ENCODE measurements around the gene DNAH9.

Gene DNAH9

GRCh38 chr17:11637796-11638195, 39.5 kb downstream of the DNAH9 start:
- no peaks in the 10 kb centered on the region for H3K36me3 ChIP-seq (ENCODE audit: control insufficient read depth, insufficient read depth, low read length)
- H3K4me3 ChIP-seq (ENCODE audit: extremely low read depth, insufficient read depth, low read length, poor library complexity, severe bottlenecking): no peak overlapping the region
- no peak overlapping the region for H3K27ac ChIP-seq (ENCODE audit: low read depth, low read length, severe bottlenecking)
- no peaks in the 10 kb centered on the region for H3K9me3 ChIP-seq (ENCODE audit: control insufficient read depth, low read length)
- 85 to 89% methylated on average over 5 to 6 of the region's 6 CpGs for WGBS, 2 experiments (ENCODE audit: insufficient coverage in 2 of 2)
- no peaks in the 10 kb centered on the region for H3K4me1 ChIP-seq (ENCODE audit: control insufficient read depth, insufficient read depth, low read length, poor library complexity, severe bottlenecking)

- Histone ChIP-seq H3K27ac (ENCODE audit: low read depth, low read length, severe bottlenecking) (no peak overlapping the region), H3K9me3 (ENCODE audit: control insufficient read depth, low read length) (no peaks in the 10 kb centered on the region), H3K4me3 (ENCODE audit: extremely low read depth, insufficient read depth, low read length, poor library complexity, severe bottlenecking) (no peak overlapping the region), H3K36me3 (ENCODE audit: control insufficient read depth, insufficient read depth, low read length) (no peaks in the 10 kb centered on the region), H3K4me1 (ENCODE audit: control insufficient read depth, insufficient read depth, low read length, poor library complexity, severe bottlenecking) (no peaks in the 10 kb centered on the region)
- WGBS, 2 experiments (ENCODE audit: insufficient coverage in 2 of 2): 88 to 100% methylated on average over 1 of the region's 2 CpGs
Measured at GRCh38 chr17:11638700-11639265, 40.5 kb downstream of the DNAH9 start.

GRCh38 chr17:11639736-11640462, 41.6 kb downstream of the DNAH9 start:
- Histone ChIP-seq H3K27ac (ENCODE audit: low read depth, low read length, severe bottlenecking) (no peak overlapping the region), H3K36me3 (ENCODE audit: control insufficient read depth, insufficient read depth, low read length) (no peaks in the 10 kb centered on the region), H3K4me1 (ENCODE audit: control insufficient read depth, insufficient read depth, low read length, poor library complexity, severe bottlenecking) (no peaks in the 10 kb centered on the region), H3K4me3 (ENCODE audit: extremely low read depth, insufficient read depth, low read length, poor library complexity, severe bottlenecking) (no peak overlapping the region), H3K9me3 (ENCODE audit: control insufficient read depth, low read length) (no peaks in the 10 kb centered on the region)
- 94 to 95% methylated on average over 16 to 18 of the region's 18 CpGs for WGBS, 2 experiments (ENCODE audit: insufficient coverage in 2 of 2)

DNA sequence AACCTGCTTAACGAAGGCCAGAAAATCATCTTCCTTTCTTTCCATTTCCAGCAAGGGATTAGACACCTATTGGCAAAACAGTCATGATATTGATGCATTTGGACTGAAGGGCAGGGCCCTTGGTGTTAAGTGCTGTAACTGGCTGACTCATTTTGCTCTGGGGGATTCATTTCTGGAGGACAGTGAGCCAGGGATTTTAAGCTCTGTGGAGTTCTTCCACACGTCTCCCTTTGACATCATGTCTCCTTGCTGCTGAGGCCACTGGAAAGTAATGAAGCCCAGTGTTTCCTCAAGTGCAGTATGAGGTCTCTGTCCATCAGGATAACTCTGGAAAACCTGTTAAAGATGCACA, 42.2 kb downstream of the DNAH9 start:
- no peaks in the 10 kb centered on the region for H3K4me1 ChIP-seq (ENCODE audit: control insufficient read depth, insufficient read depth, low read length, poor library complexity, severe bottlenecking)
- H3K4me3 ChIP-seq (ENCODE audit: extremely low read depth, insufficient read depth, low read length, poor library complexity, severe bottlenecking): no peak overlapping the region
- WGBS, 2 experiments (ENCODE audit: insufficient coverage in 2 of 2): 74 to 85% methylated on average over 2 of the region's 2 CpGs
- no peak overlapping the region for H3K27ac ChIP-seq (ENCODE audit: low read depth, low read length, severe bottlenecking)
- H3K36me3 ChIP-seq (ENCODE audit: control insufficient read depth, insufficient read depth, low read length): no peaks in the 10 kb centered on the region
- no peaks in the 10 kb centered on the region for H3K9me3 ChIP-seq (ENCODE audit: control insufficient read depth, low read length)

DNA sequence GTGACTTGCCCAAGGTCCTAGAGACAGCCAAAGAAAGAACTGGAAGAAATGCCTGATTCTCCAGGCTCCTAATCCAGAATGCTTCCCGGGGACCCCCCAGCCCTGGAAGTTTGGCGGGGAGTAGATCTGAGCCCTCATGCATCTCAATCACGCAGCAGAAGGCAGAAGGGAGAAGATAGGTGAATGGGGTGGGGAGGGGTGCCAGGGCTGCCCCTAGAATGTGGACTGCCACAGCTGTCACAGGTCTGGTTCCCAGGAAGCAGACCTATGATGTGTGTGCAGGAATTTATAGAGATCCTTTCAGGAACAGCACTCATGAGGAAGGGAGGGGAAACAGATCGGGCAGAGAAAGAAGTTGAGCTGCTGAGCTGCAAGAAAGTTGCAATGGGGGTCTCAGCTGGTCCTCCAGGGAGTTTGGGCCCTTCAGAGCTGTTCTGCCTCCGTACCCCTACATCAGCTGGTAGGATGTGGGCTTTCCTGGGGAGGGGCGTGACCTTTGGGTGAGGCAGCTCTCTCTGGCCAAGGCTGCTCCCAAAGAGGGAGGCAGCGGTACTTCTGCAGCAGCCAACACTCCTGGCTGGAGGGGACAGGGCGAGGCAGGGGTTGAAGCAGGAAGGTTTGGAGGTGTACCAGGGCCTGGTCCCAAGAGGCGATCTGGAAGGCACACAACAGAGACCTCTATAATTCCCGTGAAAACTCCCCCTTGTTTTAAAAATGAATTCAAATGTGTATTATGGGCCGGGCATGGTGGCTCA, 43.4 kb downstream of the DNAH9 start:
- no peak overlapping the region for H3K4me3 ChIP-seq (ENCODE audit: extremely low read depth, insufficient read depth, low read length, poor library complexity, severe bottlenecking)
- WGBS, 2 experiments (ENCODE audit: insufficient coverage in 2 of 2): 86 to 92% methylated on average over 4 to 9 of the region's 11 CpGs
- H3K27ac ChIP-seq (ENCODE audit: low read depth, low read length, severe bottlenecking): no peak overlapping the region
- no peaks in the 10 kb centered on the region for H3K9me3 ChIP-seq (ENCODE audit: control insufficient read depth, low read length)
- no peaks in the 10 kb centered on the region for H3K36me3 ChIP-seq (ENCODE audit: control insufficient read depth, insufficient read depth, low read length)
- H3K4me1 ChIP-seq (ENCODE audit: control insufficient read depth, insufficient read depth, low read length, poor library complexity, severe bottlenecking): no peaks in the 10 kb centered on the region

- Histone ChIP-seq H3K36me3 (ENCODE audit: control insufficient read depth, insufficient read depth, low read length) (no peaks in the 10 kb centered on the region), H3K27ac (ENCODE audit: low read depth, low read length, severe bottlenecking) (no peak overlapping the region), H3K9me3 (ENCODE audit: control insufficient read depth, low read length) (no peaks in the 10 kb centered on the region), H3K4me3 (ENCODE audit: extremely low read depth, insufficient read depth, low read length, poor library complexity, severe bottlenecking) (no peak overlapping the region), H3K4me1 (ENCODE audit: control insufficient read depth, insufficient read depth, low read length, poor library complexity, severe bottlenecking) (no peaks in the 10 kb centered on the region)
- 84 to 86% methylated on average over 3 to 8 of the region's 10 CpGs for WGBS, 2 experiments (ENCODE audit: insufficient coverage in 2 of 2)
Measured at GRCh38 chr17:11642655-11643054, 44.4 kb downstream of the DNAH9 start.

- Histone ChIP-seq H3K4me1 (ENCODE audit: control insufficient read depth, insufficient read depth, low read length, poor library complexity, severe bottlenecking) (no peaks in the 10 kb centered on the region), H3K9me3 (ENCODE audit: control insufficient read depth, low read length) (no peaks in the 10 kb centered on the region), H3K36me3 (ENCODE audit: control insufficient read depth, insufficient read depth, low read length) (no peaks in the 10 kb centered on the region), H3K27ac (ENCODE audit: low read depth, low read length, severe bottlenecking) (no peak overlapping the region), H3K4me3 (ENCODE audit: extremely low read depth, insufficient read depth, low read length, poor library complexity, severe bottlenecking) (no peak overlapping the region)
- WGBS, 2 experiments (ENCODE audit: insufficient coverage in 2 of 2): 73 to 91% methylated on average over 3 to 4 of the region's 7 CpGs
Measured at GRCh38 chr17:11643851-11644250, 45.6 kb downstream of the DNAH9 start.

DNA sequence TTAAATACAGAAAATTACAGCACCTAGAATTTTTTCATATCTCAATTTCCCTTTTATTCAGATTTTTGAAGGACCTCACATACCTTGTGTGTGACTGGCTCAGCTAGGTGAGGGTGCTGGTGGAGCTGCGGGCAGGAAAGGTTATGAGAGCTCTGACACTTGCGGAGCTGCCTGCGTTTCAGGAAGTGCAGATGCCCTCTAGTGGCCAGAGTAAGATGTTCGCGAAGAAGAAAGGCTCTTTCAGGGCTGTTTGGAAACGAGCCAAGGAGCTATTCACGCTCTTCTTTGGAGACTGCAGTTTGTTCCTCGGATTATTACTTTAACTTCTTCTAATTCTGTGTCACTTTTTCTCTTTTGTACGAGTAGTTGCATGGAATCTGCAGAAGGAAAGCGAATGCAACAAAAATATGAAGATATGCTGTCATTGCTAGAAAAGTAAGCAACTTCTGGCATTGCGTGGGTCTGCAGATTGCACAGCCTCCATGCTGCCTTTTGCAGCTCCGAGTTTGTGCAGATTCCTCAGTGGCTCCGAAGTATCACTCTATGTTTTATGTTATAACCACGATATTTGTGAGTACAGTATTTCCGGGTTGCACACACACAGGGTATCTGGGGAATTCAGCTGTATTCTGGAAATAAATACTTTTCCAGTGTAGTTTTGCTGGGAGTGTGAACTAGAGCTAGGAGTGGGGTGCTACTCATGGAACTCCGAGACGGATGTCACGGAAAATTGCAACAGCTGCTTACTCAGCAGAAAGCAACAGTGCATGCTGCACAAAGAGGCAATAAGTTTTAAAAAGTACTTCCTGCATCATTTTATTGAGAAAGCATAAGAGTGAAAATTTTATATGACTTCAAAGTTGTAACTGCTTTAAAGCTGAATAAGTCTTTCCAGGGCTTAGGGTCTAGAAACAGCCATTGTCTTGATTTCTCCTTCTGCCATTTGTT, 46.3 kb downstream of the DNAH9 start:
- WGBS, 2 experiments (ENCODE audit: insufficient coverage in 2 of 2): 35 to 50% methylated on average over 12 of the region's 18 CpGs
- Histone ChIP-seq H3K4me3 (ENCODE audit: extremely low read depth, insufficient read depth, low read length, poor library complexity, severe bottlenecking) (no peak overlapping the region), H3K9me3 (ENCODE audit: control insufficient read depth, low read length) (no peaks in the 10 kb centered on the region), H3K4me1 (ENCODE audit: control insufficient read depth, insufficient read depth, low read length, poor library complexity, severe bottlenecking) (no peaks in the 10 kb centered on the region), H3K27ac (ENCODE audit: low read depth, low read length, severe bottlenecking) (no peak overlapping the region), H3K36me3 (ENCODE audit: control insufficient read depth, insufficient read depth, low read length) (no peaks in the 10 kb centered on the region)

DNA sequence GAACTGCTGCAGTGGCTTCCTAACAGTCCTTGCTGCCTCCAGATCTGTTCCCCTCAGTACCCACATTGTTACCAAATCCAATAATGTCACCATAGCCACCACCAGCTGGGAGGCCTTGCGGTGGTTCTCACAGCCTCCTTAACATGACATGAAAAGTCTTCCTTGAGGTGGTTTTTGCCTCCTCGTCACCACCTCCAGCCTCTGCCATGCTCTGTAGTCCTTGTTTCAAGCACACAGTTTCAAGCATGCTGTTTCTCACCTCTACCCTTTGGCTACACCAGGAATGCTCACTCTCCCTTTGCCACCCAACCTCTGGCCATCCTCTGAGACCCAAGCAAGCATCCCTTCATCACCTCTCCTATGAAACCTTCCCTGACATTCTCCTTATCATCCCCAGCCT, 47.2 kb downstream of the DNAH9 start:
- 81 to 94% methylated on average over 2 of the region's 2 CpGs for WGBS, 2 experiments (ENCODE audit: insufficient coverage in 2 of 2)
- no peaks in the 10 kb centered on the region for H3K9me3 ChIP-seq (ENCODE audit: control insufficient read depth, low read length)
- no peak overlapping the region for H3K27ac ChIP-seq (ENCODE audit: low read depth, low read length, severe bottlenecking)
- no peak overlapping the region for H3K4me3 ChIP-seq (ENCODE audit: extremely low read depth, insufficient read depth, low read length, poor library complexity, severe bottlenecking)
- no peaks in the 10 kb centered on the region for H3K36me3 ChIP-seq (ENCODE audit: control insufficient read depth, insufficient read depth, low read length)
- no peaks in the 10 kb centered on the region for H3K4me1 ChIP-seq (ENCODE audit: control insufficient read depth, insufficient read depth, low read length, poor library complexity, severe bottlenecking)

GRCh38 chr17:11651089-11651488, 52.8 kb downstream of the DNAH9 start:
- Histone ChIP-seq H3K36me3 (ENCODE audit: control insufficient read depth, insufficient read depth, low read length) (no peaks in the 10 kb centered on the region), H3K9me3 (ENCODE audit: control insufficient read depth, low read length) (no peaks in the 10 kb centered on the region), H3K4me1 (ENCODE audit: control insufficient read depth, insufficient read depth, low read length, poor library complexity, severe bottlenecking) (no peaks in the 10 kb centered on the region), H3K4me3 (ENCODE audit: extremely low read depth, insufficient read depth, low read length, poor library complexity, severe bottlenecking) (no peak overlapping the region), H3K27ac (ENCODE audit: low read depth, low read length, severe bottlenecking) (no peak overlapping the region)
- WGBS, 2 experiments (ENCODE audit: insufficient coverage in 2 of 2): 87 to 100% methylated on average over 2 of the region's 3 CpGs

All from mesodermal cell (in vitro differentiated cells).